ENCODE results near the gene OPA3.

Gene OPA3

GRCh38 chr19:45517641-45518468, 66.7 kb downstream of the OPA3 start:
- no peak overlapping the region for H3K4me3 ChIP-seq (ENCODE audit: low read depth, low read length)
- in situ Hi-C loops (cut with HindIII; ENCODE audit: low sequenced_read_pairs) = no loop called here
- no peak for DNase-seq (ENCODE audit: low read depth, low spot score)
- no peak for TF ChIP-seq CTCF (IDR thresholded peaks at IDR 0.05; ENCODE audit: low read depth, low read length)

GRCh38 chr19:45517238-45517637, 67.4 kb downstream of the OPA3 start:
- no peak for DNase-seq (ENCODE audit: low read depth, low spot score)
- no peak overlapping the region for H3K4me3 ChIP-seq (ENCODE audit: low read depth, low read length)
- TF ChIP-seq CTCF (IDR thresholded peaks at IDR 0.05; ENCODE audit: low read depth, low read length) = no peak
- in situ Hi-C loops (cut with HindIII; ENCODE audit: low sequenced_read_pairs) = no loop called here

GRCh38 chr19:45515807-45516401, 68.7 kb downstream of the OPA3 start:
- in situ Hi-C loops (cut with HindIII; ENCODE audit: low sequenced_read_pairs) = no loop called here
- no peak overlapping the region for H3K4me3 ChIP-seq (ENCODE audit: low read depth, low read length)
- no peak for DNase-seq (ENCODE audit: low read depth, low spot score)
- no peak for TF ChIP-seq CTCF (IDR thresholded peaks at IDR 0.05; ENCODE audit: low read depth, low read length)

- no peak for TF ChIP-seq CTCF (IDR thresholded peaks at IDR 0.05; ENCODE audit: low read depth, low read length)
- in situ Hi-C loops (cut with HindIII; ENCODE audit: low sequenced_read_pairs) = no loop called here
- H3K4me3 ChIP-seq (ENCODE audit: low read depth, low read length) = no peak overlapping the region
- DNase-seq (ENCODE audit: low read depth, low spot score) = no peak
Observed at GRCh38 chr19:45515081-45515624, 69.4 kb downstream of the OPA3 start.

GRCh38 chr19:45514376-45515051, 70.1 kb downstream of the OPA3 start:
- TF ChIP-seq CTCF (IDR thresholded peaks at IDR 0.05; ENCODE audit: low read depth, low read length) = no peak
- no peak for DNase-seq (ENCODE audit: low read depth, low spot score)
- no peak overlapping the region for H3K4me3 ChIP-seq (ENCODE audit: low read depth, low read length)
- in situ Hi-C loops (cut with HindIII; ENCODE audit: low sequenced_read_pairs) = no loop called here

GRCh38 chr19:45512881-45513483, 71.6 kb downstream of the OPA3 start:
- in situ Hi-C loops (cut with HindIII; ENCODE audit: low sequenced_read_pairs) = no loop called here
- no peak overlapping the region for H3K4me3 ChIP-seq (ENCODE audit: low read depth, low read length)
- DNase-seq (ENCODE audit: low read depth, low spot score) = no peak
- no peak for TF ChIP-seq CTCF (IDR thresholded peaks at IDR 0.05; ENCODE audit: low read depth, low read length)

Data from astrocyte of the spinal cord (primary cell).